ENCODE results near the gene SYNJ1.
"Not testable (repeated sequence)": the region's sequence is repeated elsewhere in the genome, so short reads cannot be mapped to it uniquely, and the experiment has no call there.

Gene SYNJ1

DNA sequence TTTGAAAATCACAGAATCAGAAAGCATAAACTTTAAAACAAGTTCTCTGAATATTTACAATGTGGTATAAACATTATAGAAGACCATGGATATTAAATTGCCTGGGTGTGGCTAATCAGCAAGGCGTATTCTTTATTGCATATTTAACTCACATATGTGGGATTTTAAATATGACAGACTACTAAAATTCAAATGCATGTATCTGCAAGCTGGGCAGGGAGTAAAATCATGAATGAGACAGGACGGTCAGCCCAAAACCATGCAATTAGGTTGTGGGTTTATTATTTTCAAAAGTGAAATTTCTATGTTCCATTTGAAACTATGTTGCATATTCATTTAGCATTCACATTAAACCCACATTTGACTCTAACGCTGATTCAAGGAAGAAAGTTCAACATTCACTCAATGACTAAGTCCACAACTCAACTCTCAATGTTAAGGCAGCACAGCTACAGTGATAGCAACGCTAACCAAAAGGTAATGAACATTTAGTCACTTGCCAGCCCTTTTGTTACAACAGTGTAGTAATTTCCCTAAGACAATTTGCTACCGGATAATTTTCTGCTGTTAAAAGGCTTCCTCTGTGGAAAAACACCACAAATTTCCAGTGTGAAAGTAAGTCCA, 6.3 kb upstream of the SYNJ1 start:
- no peak for DNase-seq (ENCODE audit: low read depth)

DNA sequence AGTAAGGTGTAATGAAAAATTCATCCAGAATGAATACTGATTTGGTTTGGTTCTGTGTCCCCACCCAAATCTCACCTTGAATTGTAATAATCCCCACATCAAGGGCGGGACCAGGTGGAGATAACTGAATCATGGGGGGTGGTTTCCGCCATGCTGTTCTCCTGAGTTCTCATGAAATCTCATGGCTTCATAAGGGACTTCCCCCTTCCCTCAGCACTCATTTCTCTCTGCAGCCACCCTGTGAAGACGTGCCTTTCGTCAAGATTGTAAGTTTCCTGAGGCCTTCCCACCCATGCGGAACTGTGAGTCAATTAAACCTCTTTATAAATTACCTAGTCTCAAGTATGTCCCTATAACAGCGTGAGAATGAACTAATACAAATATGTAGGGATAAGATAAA, 5.5 kb upstream of the SYNJ1 start:
- no peak for DNase-seq (ENCODE audit: low read depth)

- no peak for DNase-seq (ENCODE audit: low read depth)
Observed at GRCh38 chr21:32732544-32732943, 4.7 kb upstream of the SYNJ1 start.

- DNase-seq (ENCODE audit: low read depth): no peak
Observed at GRCh38 chr21:32728848-32729247, 1.0 kb upstream of the SYNJ1 start.

- no peak for DNase-seq (ENCODE audit: low read depth)
Observed at GRCh38 chr21:32728456-32728839, 635 bp upstream of the SYNJ1 start.

DNA sequence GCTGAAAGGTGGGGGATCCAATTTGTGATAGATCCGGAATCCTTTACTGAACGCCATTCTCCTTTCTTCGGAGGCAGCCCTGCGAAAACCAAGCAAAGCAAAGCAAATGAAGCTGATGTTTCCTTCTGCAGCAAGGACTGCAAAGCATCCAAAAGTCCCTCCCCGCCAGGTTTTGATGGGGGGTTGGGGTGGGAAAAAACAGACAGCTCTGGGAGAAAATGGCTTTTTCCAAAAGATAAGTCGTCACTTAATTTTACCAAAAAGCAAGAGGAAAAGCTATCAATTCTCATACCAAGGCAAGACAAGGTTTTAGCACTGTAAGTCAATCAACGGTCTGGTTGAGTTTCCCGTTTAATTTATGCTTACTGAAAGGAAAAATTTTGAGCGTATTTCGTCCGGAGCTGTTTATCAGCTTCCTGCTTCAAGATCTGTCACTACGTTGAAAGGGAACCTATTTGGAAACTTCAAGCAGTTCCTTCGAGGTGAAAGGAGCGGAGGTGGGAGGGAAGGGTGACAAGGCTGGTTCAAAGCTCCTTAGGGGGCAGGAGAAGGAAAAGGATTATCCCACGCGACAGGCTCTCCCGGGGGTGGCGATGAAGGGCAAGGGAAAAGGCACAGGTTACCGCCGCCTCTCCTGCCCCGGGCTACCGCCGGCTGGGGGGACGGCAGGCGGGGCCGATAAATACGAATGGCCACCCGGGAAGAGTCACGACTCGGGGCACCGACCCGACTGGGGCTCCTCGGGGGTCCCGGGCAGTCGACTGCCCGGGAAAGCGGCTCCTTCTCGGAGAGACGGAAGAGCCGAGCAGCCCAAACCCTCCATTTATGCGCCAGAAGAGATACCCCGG, 750 bp downstream of the SYNJ1 start:
- DNase-seq (ENCODE audit: low read depth): no peak

- DNase-seq (ENCODE audit: low read depth): no peak
Observed at GRCh38 chr21:32719085-32719484, 8.7 kb downstream of the SYNJ1 start.

DNA sequence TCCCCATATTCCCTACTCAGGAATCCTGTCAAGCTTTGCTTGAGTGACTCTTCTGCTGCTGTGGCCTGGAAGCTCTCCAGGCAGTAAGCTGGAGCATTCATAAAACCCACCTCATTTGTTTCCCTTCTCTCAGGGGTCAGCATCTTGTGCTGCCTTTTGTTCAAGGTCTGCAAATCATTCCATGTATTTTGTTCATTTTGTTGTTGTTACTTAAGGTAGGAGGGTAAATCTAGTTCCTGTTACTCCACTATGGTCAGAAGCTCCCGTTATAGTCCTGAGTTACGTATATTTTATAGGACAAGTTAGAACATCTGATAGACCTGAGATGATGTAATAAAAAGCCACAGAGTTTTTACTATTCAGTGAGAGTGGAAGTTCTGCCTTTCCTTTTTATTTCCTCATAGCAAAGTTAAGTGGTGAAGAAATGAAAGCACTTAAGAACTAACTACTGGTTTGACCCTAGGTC, 9.9 kb downstream of the SYNJ1 start:
- no peak for DNase-seq (ENCODE audit: low read depth)

DNA sequence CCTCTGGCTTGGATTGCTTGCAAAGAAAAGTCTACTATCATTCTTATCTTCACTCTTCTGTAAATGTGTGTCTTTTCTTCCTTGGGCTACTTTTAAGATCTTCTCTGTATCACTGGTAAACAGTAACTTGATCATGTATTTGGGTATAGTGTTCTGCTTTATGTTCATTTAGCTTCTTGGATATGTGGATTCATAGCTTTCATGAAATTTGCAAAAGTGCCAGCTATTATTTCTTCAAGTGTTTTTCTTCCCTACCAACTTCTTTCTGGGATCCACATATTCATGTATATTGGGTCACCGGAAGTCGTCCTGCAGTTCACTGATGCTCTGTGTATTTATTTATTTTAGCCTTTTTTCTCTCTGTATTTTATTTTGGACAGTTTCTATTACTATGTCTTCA, 11.3 kb downstream of the SYNJ1 start:
- no peak for DNase-seq (ENCODE audit: low read depth)

- DNase-seq (ENCODE audit: low read depth): no peak
Observed at GRCh38 chr21:32713726-32714125, 14.1 kb downstream of the SYNJ1 start.

- DNase-seq (ENCODE audit: low read depth): no peak
Observed at GRCh38 chr21:32712641-32713040, 15.2 kb downstream of the SYNJ1 start.

GRCh38 chr21:32712043-32712442, 15.8 kb downstream of the SYNJ1 start:
- DNase-seq (ENCODE audit: low read depth): no peak

DNA sequence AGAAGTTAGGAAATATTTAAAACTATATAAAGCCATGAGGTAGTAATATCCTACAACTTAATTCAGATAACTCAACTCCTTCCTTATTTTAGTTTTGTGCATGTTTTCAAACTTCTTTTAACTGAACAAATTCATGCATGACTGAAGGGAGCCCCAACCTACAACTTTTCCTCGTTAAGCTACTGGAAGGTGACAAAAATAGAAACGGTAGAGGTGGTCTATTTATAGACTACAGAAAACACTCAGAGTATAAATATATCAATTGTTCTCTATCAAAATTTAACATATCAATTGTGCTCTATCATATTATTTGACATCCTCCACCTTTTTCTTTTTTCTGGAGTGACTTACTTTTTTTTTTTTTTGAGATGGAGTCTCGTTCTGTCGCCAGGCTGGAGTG, 16.8 kb downstream of the SYNJ1 start:
- no peak for DNase-seq (ENCODE audit: low read depth)

DNA sequence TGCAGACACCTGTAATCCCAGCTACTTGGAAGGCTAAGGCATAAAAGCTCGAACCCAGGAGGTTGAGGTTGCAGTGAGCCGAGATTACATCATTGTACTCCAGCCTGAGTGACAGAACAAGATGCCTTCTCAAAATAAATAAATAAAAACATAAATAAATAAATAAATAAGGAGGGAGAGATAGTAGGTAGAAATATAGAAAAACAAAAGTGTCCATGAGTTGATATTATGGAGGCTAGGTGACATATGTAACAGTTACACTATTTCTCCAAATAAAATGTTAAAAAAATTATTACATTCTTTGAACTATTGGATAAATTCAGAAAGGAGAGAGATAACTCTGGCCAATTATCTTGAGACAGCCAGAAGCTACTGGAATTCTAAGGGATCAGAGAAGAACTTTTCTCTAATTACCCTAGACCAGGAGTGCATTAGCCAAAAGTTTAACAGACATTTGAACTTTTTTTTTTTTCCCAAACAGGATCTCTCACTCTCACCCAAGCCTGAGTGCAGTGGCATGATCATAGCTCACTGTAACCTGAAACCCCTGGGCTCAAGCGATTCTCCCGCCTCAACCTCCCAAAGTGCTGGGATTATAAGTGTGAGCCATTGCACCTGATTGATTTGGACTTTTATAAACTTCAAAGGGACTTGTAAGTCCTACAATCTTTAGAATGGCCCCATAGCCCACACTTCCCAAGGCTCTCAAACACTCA, 17.6 kb downstream of the SYNJ1 start:
- no peak for DNase-seq (ENCODE audit: low read depth)

DNA sequence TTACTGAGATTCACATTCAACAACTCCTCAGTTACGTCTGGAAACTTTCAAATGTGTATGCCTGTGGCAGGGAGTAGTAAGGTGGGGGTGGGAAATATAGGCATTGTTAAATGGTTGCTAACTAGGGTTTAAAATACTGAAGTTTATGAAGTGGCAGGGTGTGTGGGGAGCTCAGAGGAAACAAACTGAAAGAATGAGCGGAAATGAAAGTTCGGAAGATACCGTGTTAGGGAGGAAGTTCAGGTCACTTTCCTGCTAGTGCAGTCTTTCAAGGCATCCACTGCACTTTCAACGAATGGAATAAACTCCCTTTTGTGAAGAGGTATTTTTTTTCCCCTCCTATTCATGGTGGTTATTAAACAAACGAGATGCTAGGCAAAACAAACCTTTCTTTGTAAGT, 19.7 kb downstream of the SYNJ1 start:
- no peak for DNase-seq (ENCODE audit: low read depth)

DNA sequence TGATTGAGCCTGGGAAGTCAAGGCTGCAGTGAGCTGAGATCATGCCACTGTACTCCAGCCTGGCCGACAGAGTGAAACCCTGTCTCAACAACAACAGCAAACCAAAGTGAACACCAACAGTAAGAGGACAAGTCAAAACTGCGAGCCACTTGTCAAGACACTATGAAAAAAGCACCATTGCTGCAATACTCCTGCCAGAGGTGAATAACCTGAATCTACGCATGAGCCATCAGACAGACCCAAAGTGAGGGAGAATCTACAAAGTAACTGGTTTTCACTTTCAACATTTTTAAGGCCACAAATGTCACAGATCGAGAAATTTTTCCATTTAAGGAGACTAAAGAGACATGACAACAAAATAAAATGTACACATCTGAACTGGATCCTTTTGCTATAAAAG, 21.9 kb downstream of the SYNJ1 start:
- DNase-seq (ENCODE audit: low read depth): no peak

DNA sequence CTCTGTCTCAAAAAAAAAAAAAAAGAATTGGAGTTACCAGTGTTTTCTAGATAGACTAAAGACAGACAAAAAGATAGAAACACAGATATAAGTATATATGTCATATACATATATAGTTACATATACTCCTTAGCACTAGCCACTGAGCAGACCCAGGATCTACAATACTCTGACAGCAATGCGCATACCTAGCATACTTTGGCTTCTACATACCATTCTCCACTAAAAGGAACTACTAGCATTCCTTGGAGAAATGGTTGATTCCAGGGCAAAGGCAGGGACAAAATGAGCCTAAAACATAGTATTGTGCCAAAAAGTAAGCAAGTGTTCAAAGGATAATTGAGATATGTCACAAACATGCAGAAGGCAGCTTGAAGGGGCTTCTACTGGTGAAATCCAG, 22.7 kb downstream of the SYNJ1 start:
- no peak for DNase-seq (ENCODE audit: low read depth)

DNA sequence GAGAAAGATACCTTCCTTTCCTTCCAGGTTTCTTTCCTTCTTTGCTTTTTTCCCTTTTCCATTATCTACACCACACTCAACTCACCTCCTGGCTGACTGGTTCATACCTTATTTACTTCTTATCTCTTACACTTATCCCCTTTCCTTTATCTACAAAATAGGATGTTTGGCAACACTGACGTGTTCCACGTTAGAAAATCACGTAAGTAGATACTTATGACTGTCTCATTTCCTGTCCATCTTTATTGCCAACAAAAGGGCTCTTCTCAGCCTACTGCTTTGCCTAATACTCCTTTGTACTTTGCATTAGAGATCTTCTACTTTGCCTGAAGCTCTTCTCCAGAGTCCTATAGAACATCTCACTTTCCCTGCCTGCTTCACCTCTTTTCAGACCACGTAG, 25.1 kb downstream of the SYNJ1 start:
- no peak for DNase-seq (ENCODE audit: low read depth)

DNA sequence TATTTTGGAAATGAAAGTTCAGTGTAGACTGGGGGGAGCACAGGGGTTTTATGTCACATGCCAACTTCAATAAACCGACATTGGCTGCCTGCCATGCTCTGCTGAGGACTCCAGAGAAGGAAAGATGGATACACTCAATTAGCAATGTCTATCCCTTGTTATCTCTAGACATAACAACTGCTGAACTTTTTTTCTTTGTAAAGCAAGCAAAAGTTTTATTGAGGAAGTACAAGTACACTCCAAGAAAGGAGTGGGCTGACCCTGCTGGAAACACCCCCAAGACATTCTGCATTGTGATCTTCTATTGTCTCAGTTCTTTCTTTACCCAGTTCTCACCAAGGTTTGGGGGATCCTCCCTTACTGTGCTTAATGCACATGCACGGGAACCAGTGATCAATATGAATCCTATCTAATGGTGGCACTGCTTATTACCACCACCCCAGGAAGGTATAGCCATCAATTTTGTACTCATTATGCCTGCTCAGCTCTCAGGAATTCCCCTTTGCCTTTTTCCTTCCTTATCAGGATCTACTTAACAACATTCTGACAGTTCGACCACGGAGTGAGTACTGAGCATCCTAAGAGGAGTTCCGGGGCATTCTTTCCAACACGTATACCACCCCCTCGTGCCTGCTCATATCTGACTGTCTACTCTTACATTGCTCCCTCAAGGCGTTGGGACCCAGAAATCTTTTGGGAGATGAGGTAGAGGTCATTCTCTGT, 28.7 kb downstream of the SYNJ1 start:
- no peak for DNase-seq (ENCODE audit: low read depth)

- DNase-seq (ENCODE audit: low read depth): no peak
Observed at GRCh38 chr21:32698286-32698685, 29.5 kb downstream of the SYNJ1 start.

GRCh38 chr21:32695482-32695881, 32.3 kb downstream of the SYNJ1 start:
- DNase-seq (ENCODE audit: low read depth): not testable (repeated sequence)

DNA sequence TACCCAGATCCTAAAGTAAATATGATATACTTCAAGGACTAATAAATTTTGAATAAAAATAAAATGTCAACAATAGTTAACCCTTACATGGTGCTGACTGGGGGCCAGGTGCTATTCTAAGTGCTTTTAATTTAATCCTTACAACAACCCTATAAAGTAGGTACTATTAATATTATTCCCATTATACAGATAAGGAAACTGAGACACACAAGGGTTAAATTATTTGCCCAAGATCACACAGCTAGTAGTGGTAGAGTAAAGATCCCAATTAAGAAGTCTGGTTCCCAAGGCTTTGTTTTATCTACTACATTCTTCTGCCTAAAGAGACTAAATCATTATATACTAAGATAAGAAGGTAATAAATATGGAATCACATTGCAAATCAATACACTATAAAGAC, 34.2 kb downstream of the SYNJ1 start:
- no peak for DNase-seq (ENCODE audit: low read depth)
